ENCODE data around the gene CCR6.
"Not testable (repeated sequence)": the region's sequence is repeated elsewhere in the genome, so short reads cannot be mapped to it uniquely, and the experiment has no call there.

CCR6 gene

DNA sequence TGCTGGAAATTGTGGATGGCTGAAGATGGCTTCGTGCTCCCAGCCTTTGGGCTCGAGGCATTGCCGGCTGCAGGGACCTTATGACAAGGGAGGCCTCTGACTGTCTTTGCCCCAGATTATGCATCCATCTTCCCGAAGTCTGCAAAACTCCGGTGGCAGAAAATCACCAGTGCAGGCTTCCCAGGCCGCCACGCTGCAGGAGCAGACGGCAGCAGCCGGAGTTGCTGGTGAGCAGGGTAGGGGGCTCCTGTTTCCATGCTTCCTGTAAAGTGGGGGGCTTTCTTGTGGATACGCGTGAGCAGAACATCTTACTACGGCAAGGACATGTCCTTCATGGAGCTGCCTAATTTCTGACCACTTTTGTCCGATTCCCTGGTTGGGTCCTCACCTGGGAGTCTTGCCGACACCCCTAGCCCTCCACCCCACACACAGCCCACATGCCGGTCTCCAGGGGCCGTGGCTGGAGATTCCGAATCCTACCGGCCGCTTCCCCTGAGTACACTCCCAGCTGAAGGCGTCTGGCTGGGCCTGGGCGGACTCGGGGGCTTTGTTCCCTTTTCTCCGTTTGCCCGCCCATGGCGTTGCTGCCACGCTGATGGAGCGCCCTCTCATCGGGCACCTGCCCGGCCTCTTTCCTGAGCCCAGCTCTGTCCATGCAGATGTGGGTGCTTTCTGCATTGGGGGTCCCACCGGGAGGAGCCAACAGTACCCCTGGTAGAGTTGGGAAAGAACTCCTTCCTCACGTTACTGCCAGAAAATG, 56.2 kb downstream of the CCR6 start:
- DNase-seq, result not testable (repeated sequence)

DNA sequence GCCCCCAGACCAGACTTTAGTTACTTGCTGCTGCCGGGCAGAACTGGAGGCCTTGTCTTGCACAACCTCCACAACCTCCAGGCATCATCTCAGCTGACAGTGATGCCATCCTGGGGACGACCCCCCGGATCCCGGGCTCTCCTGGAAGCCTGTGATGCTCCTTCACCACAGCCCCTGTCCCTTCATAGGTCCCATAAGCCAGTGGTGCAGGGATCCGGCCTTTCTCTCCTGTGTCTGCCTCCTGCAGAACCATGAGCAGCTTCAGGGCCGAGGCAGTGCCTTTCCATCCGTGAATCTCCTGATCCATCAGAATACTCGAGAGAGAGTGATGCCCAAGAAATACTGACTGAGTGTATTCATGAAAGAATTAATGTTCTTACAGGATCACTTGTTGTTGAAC, 57.2 kb downstream of the CCR6 start:
- DNase-seq, result not testable (repeated sequence)

DNA sequence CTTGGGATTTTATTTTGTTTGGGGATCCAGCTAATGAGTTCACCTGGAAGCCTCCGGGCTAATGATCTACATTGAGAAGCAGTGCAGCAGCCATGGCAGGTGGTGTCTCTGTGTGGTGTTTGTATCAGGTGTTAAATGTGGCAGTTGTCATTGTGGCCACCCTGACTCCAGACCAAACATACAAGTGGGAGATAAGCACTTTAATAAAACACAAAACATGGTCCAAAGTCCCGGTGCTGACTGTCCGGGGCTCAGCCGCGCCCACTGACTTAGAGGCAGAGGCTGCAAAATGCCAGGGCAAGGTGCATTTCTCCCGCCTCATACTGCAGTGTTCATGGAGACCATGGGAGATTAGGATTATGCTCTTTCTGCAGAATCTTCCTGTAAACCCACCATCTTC, 58.5 kb downstream of the CCR6 start:
- not testable (repeated sequence) for DNase-seq

DNA sequence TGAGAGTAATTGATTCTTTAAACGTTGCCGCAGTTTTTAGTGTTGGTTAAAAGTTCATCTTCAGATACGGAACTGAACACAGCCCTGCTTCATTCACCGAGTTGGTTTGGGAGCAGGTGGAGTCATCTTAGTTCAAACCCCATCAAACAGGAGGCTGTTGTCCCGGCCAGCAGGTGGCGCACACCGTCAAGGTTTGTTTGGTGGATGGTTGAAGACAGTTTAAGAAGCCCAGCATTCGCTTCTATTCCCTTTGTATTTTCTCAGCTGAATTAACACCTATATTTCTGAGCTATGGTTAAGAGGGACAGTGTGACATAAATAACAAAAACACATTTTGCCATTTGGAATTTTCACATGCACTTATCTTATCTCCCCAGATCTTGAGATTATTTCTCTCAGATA, 60.0 kb downstream of the CCR6 start:
- not testable (repeated sequence) for DNase-seq

DNA sequence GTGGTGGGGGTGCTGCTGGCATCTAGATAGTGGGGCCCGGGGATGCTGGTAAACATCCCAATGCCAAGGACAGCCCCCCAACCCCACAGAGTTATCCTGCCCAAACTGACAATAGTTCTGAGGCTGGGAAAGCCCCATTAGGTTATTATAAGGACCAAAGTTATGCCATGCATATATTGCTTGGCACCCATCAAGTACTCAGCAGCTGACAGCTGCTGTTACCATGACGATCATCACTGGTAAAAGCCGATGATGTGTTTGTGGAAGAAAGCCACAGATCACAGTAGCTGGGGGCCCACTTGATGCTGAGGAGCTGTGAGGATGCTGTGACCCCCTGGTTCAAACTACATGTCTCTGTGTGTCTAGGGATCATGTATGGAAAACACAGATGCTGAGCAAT, 62.2 kb downstream of the CCR6 start:
- not testable (repeated sequence) for DNase-seq

DNA sequence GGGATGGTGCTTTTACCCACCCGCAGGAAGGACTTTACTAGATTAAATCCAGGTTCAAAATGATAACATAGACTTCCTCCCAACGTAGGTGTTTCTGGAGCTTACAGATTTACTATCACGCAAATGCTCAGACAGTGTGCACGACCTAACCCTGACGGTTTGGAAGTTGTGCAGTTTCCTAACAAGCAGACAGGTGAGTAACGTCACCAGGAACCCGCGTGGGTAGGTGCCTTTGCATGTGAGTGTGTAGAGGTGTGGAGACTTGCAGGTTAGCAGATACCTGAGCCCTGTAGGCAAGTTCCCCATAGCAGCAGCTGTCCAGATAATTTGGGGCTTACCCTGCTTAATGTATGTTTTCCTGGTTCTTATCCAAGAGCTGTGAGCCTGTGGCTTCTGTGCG, 64.4 kb downstream of the CCR6 start:
- DNase-seq, result not testable (repeated sequence)

All from activated T-cell treated with anti-CD3 and anti-CD28 coated beads, Interleukin-2, amount 50 U/mL, for 48 hours (primary cell).